Coronary artery (tissue), 2 donors: ENCODE results near the gene COPS2.

Experiments
- DNase-seq: peaks from one replicate; pipeline ENCODE4 v3.0.0-alpha.2; 2017; ENCODE audit warnings: low spot score
- H3K27ac ChIP-seq, 2 donors: fragments of 200-600 bp; sonication (generic); one replicate each; pipeline ENCODE4 v1.5.1; 2016 to 2019
- H3K4me3 ChIP-seq: fragments of 200-600 bp; sonication (generic); 2 replicates; pipeline ENCODE4 v1.5.1; 2016; ENCODE audit warnings: mild to moderate bottlenecking, moderate library complexity
- TF ChIP-seq, protein P1 (sequence below): fragments of 200-600 bp; sonication (generic); IDR thresholded peaks from one replicate; pipeline ENCODE4 v1.5.1; 2019; ENCODE audit warnings: antibody characterized with exemption

Gene COPS2

DNA sequence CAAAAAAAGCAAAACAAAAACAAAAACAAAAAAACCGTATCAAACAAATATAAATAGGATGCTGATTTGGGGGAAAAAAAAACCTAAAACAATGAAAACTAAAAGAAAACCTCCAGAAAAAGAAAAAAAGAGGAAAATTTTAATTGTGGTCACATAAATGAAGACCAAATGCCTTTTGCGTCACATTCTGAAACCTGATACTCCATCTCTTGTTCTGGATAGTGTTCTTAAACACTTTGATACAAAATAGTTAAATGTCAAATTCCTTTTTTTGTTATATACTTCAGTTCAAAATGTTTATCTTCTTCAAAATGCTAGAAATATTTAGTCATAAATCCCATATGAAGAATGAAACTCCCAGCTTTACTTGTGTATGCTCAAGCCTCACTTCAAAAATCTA, 31.0 kb downstream of the COPS2 start:
- Histone ChIP-seq H3K4me3 (no peak overlapping the region), H3K27ac (no peak overlapping the region)
- TF ChIP-seq, protein P1, sequence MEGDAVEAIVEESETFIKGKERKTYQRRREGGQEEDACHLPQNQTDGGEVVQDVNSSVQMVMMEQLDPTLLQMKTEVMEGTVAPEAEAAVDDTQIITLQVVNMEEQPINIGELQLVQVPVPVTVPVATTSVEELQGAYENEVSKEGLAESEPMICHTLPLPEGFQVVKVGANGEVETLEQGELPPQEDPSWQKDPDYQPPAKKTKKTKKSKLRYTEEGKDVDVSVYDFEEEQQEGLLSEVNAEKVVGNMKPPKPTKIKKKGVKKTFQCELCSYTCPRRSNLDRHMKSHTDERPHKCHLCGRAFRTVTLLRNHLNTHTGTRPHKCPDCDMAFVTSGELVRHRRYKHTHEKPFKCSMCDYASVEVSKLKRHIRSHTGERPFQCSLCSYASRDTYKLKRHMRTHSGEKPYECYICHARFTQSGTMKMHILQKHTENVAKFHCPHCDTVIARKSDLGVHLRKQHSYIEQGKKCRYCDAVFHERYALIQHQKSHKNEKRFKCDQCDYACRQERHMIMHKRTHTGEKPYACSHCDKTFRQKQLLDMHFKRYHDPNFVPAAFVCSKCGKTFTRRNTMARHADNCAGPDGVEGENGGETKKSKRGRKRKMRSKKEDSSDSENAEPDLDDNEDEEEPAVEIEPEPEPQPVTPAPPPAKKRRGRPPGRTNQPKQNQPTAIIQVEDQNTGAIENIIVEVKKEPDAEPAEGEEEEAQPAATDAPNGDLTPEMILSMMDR: no peak
- no peak for DNase-seq

DNA sequence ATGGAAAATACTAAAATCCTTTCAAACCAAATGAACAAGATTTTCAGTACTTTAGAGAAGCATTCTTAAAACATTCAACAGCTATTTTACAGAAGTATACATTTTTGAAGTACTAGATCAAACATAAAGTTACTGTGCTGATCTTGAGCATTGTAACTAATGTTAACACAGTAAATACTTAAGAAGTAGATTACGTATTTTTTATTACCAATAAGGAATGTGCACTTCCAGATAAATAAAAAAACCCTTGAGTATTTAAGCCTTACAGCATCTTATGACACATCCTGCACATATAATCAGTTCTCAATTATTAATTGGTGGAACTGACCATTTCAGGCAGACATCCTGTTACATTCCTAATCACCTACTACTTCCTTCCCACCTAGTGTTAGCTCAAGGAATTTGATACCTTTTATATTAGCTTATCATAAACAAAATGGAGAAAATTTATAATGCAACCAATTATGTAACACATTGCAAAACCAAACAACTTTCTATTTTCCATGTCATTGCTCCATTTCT, 32.8 kb downstream of the COPS2 start:
- TF ChIP-seq, protein P1: no peak
- H3K4me3 ChIP-seq: no peak overlapping the region
- no peak overlapping the region for H3K27ac ChIP-seq
- no peak for DNase-seq

DNA sequence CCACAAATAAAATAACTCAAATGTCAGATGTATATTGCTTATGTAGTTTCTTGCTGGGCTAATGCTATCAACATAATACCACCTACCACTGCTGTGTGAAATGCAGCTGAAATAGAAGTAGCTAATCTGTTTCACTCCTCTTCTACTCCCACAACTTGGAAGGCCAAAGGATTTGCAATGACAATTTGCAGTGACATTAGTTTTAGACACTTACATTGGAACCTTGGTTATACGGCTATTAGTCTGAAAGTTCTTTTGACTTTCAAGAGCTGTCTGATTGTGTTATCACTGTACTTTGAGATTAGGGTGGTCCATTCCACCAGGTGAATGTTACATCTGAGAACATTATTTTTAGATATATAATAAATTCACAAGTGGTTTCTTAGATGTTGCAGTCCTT, 33.5 kb downstream of the COPS2 start:
- DNase-seq: no peak
- no peak overlapping the region for H3K27ac ChIP-seq
- TF ChIP-seq, protein P1: no peak
- no peak overlapping the region for H3K4me3 ChIP-seq

DNA sequence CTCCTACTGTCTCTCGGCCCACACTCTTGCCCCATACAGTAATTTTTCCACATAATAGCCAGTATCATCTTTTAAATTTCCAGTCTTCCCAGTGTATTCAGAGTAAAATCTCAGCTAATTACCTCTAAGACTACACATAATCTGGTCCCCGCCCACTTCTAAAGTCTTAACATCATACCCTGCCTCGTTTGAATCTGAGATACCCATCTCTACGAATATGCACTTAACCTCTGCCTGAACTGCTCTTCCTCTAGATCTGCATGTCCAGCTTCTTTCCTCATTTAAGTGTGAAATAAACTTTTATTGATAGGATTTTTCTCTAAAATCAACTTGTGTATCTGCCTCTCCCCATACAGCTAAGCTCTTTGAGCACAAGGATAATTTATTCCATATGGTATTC, 34.6 kb downstream of the COPS2 start:
- no peak overlapping the region for H3K27ac ChIP-seq
- DNase-seq: no peak
- TF ChIP-seq, protein P1: no peak
- no peak overlapping the region for H3K4me3 ChIP-seq

DNA sequence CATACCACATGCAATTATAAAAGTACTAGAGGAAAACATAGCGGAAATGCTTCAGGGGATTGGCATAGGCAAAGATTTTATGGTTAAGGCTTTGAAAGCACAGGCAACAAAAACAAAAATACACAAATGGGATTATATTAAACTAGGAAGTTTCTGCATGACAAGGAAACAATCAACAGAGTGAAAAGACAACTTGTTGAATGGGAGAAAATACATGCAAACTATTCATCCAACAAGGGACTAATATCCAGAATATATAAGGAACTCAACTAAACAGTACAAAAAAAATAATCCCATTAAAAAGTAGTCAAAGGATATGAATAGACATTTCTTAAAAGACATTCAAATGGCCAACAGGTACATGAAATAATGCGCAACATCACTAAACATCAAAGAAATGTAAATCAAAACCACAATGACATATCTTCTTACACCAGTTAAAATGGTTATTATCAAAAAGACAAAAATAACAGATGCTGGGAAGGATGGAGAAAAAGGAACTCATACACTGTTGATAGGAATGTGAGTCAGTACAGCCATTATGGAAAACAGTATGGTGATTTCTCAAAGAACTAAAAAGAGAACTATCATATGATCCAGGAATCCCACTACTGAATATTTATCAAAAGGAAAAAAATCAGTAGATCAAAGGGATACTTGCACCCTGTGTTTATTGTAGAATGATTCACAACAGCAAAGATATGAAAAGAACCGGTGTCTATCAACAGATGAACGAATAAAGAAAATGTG, 39.1 kb downstream of the COPS2 start:
- no peak overlapping the region for H3K4me3 ChIP-seq

DNA sequence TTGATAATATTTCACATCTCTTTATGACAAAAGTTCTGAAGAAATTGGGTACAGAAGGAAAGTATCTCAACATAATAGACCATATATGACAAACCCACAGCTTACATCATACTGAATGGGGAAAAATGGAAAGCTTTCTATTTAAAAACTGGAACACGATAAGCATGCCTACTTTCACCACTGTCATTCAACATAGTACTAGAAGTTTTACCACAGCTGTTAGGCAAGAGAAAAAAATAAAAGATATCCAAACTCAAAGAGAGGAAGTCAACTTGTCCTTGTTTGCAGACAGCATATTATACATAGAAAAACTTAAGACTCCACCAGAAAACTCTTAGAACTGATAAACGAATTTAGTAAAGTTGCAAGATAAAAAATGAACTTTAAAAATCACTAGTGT, 40.3 kb downstream of the COPS2 start:
- TF ChIP-seq, protein P1: no peak
- Histone ChIP-seq H3K4me3 (no peak overlapping the region), H3K27ac (no peak overlapping the region)
- DNase-seq: no peak

More for the DNA sequence above, 39.1 kb downstream of the COPS2 start:
- DNase-seq: no peak
- TF ChIP-seq, protein P1: no peak
- no peak overlapping the region for H3K27ac ChIP-seq
